HUES48 (cell line): ENCODE measurements around the gene PPIB.
"Not testable (repeated sequence)": the region's sequence is repeated elsewhere in the genome, so short reads cannot be mapped to it uniquely, and the experiment has no call there.

Experiments
- H3K27ac ChIP-seq: one replicate; pipeline ENCODE4 v1.7.0; 2013; ENCODE audit warnings: low read depth, low read length, inconsistent platforms
- H3K27me3 ChIP-seq: 2 replicates; pipeline ENCODE4 v1.6.1; 2013; ENCODE audit warnings: mild to moderate bottlenecking, low read length; ENCODE audit not compliant: control insufficient read depth, insufficient read depth
- H3K36me3 ChIP-seq: 2 replicates; pipeline ENCODE4 v1.6.1; 2013; ENCODE audit warnings: low read length; ENCODE audit not compliant: control insufficient read depth, insufficient read depth
- H3K4me1 ChIP-seq: 2 replicates; pipeline ENCODE4 v1.6.1; 2013; ENCODE audit warnings: mild to moderate bottlenecking, low read length; ENCODE audit not compliant: control insufficient read depth, insufficient read depth
- H3K4me3 ChIP-seq: 2 replicates; pipeline ENCODE4 v1.5.1; 2013; ENCODE audit warnings: mild to moderate bottlenecking, low read depth, low read length
- H3K9ac ChIP-seq: 2 replicates; pipeline ENCODE4 v1.6.1; 2013; ENCODE audit warnings: mild to moderate bottlenecking, low read depth, low read length, moderate library complexity
- H3K9me3 ChIP-seq: 2 replicates; pipeline ENCODE4 v1.6.1; 2013; ENCODE audit warnings: low read length; ENCODE audit not compliant: control insufficient read depth, insufficient read depth

Gene PPIB

GRCh38 chr15:64120322-64120721 lies 42.5 kb downstream of the PPIB start:
- H3K9ac ChIP-seq: not testable (repeated sequence)
- peaks cover 63% of the 10 kb centered on the region for H3K36me3 ChIP-seq

GRCh38 chr15:64117759-64118487 lies 44.9 kb downstream of the PPIB start:
- no peaks in the 10 kb centered on the region for H3K4me1 ChIP-seq
- no peak overlapping the region for H3K27ac ChIP-seq
- H3K9ac ChIP-seq: no peak overlapping the region
- no peaks in the 10 kb centered on the region for H3K27me3 ChIP-seq
- peaks cover 63% of the 10 kb centered on the region for H3K36me3 ChIP-seq
- H3K9me3 ChIP-seq: no peaks in the 10 kb centered on the region
- no peak overlapping the region for H3K4me3 ChIP-seq

More at GRCh38 chr15:64120322-64120721, 42.5 kb downstream of the PPIB start:
- not testable (repeated sequence) for H3K9me3 ChIP-seq, H3K27ac ChIP-seq, H3K4me1 ChIP-seq, H3K27me3 ChIP-seq, H3K4me3 ChIP-seq

- no peak overlapping the region for H3K27ac ChIP-seq
- no peaks in the 10 kb centered on the region for H3K9me3 ChIP-seq
- H3K4me1 ChIP-seq: peaks cover 10% of the 10 kb centered on the region; the same call in 1 of the 2 replicates
- peaks cover 28% of the 10 kb centered on the region for H3K36me3 ChIP-seq
- H3K4me3 ChIP-seq: no peak overlapping the region
- no peak overlapping the region for H3K9ac ChIP-seq
- no peaks in the 10 kb centered on the region for H3K27me3 ChIP-seq
Measured at GRCh38 chr15:64112904-64113303, 49.9 kb downstream of the PPIB start.

- Histone ChIP-seq H3K27ac (no peak overlapping the region), H3K9ac (no peak overlapping the region), H3K4me1 (peaks cover 10% of the 10 kb centered on the region; the same call in 1 of the 2 replicates), H3K9me3 (no peaks in the 10 kb centered on the region), H3K4me3 (no peak overlapping the region), H3K27me3 (no peaks in the 10 kb centered on the region), H3K36me3 (peaks cover 26% of the 10 kb centered on the region)
Measured at GRCh38 chr15:64112073-64112772, 50.6 kb downstream of the PPIB start.

GRCh38 chr15:64111679-64112050 lies 51.2 kb downstream of the PPIB start:
- no peak overlapping the region for H3K9ac ChIP-seq
- H3K27me3 ChIP-seq: no peaks in the 10 kb centered on the region
- no peak overlapping the region for H3K27ac ChIP-seq
- peaks cover 26% of the 10 kb centered on the region for H3K36me3 ChIP-seq
- H3K4me1 ChIP-seq: peaks cover 10% of the 10 kb centered on the region; the same call in 1 of the 2 replicates
- no peaks in the 10 kb centered on the region for H3K9me3 ChIP-seq
- H3K4me3 ChIP-seq: no peak overlapping the region

GRCh38 chr15:64110950-64111678 lies 51.7 kb downstream of the PPIB start:
- Histone ChIP-seq H3K27me3 (no peaks in the 10 kb centered on the region), H3K9me3 (no peaks in the 10 kb centered on the region), H3K36me3 (peaks cover 22% of the 10 kb centered on the region), H3K27ac (no peak overlapping the region), H3K4me3 (no peak overlapping the region), H3K4me1 (peaks cover 10% of the 10 kb centered on the region; the same call in 1 of the 2 replicates), H3K9ac (no peak overlapping the region)

GRCh38 chr15:64110108-64110701 lies 52.6 kb downstream of the PPIB start:
- not testable (repeated sequence) for H3K27ac ChIP-seq, H3K4me3 ChIP-seq, H3K9ac ChIP-seq, H3K27me3 ChIP-seq, H3K9me3 ChIP-seq
- H3K36me3 ChIP-seq: peaks cover 20% of the 10 kb centered on the region
- peaks cover 10% of the 10 kb centered on the region; the same call in 1 of the 2 replicates for H3K4me1 ChIP-seq

- H3K27me3 ChIP-seq: no peaks in the 10 kb centered on the region
- 0 out of 2 replicates have a peak, but pooled peaks cover under 1% of the 10 kb centered on the region for H3K36me3 ChIP-seq
- H3K4me3 ChIP-seq: no peak overlapping the region
- no peak overlapping the region for H3K27ac ChIP-seq
- H3K9ac ChIP-seq: no peak overlapping the region
- H3K9me3 ChIP-seq: no peaks in the 10 kb centered on the region
- peaks cover 9% of the 10 kb centered on the region; the same call in 1 of the 2 replicates for H3K4me1 ChIP-seq
Measured at GRCh38 chr15:64107337-64107736, 55.5 kb downstream of the PPIB start.
